GM13976 (cell line): Measurements from ENCODE around the gene FBXL16.

ENCODE experiments used
- DNase-seq: peaks from one replicate; pipeline ENCODE4 v3.0.0; 2012; ENCODE audit warnings: low spot score
- in situ Hi-C: fragments of 300-500 bp; cut with MboI; formaldehyde crosslinking; loops from one replicate; pipeline ENCODE4 v1.12.0; 2022; ENCODE audit warnings: low sequenced_read_pairs, mixed read lengths, inconsistent platforms; ENCODE audit not compliant: unreplicated experiment
- TF ChIP-seq, protein P1 (sequence below): IDR thresholded peaks from 2 replicates; pipeline ENCODE4 v1.5.1; 2012; ENCODE audit warnings: borderline replicate concordance, mild to moderate bottlenecking; ENCODE audit not compliant: insufficient read depth; ENCODE audit errors: extremely low read depth, missing control alignments, control extremely low read depth

The FBXL16 gene

DNA sequence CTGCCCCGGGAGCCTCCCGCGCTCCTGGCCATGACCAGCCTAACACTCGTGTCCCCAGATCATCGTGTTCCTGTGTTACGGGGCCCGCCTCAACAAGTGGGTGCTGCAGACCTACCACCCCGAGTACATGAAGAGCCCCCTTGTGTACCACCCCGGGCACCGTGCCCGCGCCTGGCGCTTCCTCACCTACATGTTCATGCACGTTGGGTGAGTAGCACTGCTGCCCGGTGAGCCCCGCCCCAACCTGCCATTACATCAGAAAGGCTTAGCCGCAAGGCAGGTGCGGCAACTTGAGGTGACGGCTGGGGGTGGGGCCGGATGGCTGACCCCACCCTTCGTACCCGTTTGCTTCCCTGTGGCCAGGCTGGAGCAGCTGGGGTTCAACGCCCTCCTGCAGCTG lies 28.7 kb downstream of the FBXL16 start:
- in situ Hi-C loops, result no loop called here
- TF ChIP-seq, protein P1, sequence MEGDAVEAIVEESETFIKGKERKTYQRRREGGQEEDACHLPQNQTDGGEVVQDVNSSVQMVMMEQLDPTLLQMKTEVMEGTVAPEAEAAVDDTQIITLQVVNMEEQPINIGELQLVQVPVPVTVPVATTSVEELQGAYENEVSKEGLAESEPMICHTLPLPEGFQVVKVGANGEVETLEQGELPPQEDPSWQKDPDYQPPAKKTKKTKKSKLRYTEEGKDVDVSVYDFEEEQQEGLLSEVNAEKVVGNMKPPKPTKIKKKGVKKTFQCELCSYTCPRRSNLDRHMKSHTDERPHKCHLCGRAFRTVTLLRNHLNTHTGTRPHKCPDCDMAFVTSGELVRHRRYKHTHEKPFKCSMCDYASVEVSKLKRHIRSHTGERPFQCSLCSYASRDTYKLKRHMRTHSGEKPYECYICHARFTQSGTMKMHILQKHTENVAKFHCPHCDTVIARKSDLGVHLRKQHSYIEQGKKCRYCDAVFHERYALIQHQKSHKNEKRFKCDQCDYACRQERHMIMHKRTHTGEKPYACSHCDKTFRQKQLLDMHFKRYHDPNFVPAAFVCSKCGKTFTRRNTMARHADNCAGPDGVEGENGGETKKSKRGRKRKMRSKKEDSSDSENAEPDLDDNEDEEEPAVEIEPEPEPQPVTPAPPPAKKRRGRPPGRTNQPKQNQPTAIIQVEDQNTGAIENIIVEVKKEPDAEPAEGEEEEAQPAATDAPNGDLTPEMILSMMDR, result no peak
- DNase-seq, result no peak

DNA sequence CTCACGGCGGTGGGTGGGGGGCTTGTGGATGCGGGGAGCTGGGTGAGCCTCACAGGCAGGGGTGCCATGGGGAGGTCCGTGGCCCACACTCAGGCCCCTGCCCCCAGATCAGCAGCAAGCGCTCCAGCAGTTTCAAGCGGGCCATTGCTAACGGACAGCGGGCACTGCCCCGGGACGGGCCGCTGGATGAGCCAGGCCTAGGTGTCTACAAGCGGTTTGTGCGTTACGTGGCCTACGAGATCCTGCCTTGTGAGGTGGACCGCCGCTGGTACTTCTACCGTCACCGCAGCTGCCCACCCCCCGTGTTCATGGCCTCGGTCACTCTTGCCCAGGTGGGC lies 29.1 kb downstream of the FBXL16 start:
- no peak for DNase-seq
- TF ChIP-seq, protein P1, result no peak
- in situ Hi-C loops, result no loop called here

DNA sequence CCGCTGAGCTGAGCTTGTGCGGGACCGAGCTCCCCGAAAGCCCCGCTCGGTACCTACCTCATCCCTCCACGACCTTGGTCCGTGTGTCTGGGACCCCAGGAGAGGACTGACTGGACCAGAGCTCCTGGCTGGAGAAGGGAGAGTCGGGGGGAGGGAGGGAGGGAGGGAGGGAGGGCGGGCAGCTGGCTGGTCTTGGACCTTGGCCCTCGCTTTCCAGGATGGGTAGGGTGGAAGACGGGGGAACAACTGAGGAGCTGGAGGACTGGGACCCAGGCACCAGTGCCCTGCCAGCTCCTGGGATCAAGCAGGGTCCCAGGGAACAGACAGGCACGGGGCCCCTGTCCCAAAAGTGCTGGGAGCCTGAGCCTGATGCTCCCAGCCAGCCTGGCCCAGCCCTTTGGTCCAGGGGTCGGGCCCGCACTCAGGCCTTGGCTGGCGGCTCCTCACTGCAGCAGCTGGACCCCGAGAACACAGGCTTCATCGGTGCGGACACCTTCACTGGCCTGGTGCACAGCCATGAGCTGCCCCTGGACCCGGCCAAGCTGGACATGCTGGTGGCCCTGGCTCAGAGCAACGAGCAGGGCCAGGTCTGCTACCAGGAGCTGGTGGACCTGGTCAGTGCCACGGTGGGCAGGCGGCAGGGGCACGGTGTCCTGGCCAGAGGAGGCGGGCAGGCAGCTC lies 29.6 kb downstream of the FBXL16 start:
- TF ChIP-seq, protein P1, result no peak
- no peak for DNase-seq
- in situ Hi-C loops, result no loop called here

DNA sequence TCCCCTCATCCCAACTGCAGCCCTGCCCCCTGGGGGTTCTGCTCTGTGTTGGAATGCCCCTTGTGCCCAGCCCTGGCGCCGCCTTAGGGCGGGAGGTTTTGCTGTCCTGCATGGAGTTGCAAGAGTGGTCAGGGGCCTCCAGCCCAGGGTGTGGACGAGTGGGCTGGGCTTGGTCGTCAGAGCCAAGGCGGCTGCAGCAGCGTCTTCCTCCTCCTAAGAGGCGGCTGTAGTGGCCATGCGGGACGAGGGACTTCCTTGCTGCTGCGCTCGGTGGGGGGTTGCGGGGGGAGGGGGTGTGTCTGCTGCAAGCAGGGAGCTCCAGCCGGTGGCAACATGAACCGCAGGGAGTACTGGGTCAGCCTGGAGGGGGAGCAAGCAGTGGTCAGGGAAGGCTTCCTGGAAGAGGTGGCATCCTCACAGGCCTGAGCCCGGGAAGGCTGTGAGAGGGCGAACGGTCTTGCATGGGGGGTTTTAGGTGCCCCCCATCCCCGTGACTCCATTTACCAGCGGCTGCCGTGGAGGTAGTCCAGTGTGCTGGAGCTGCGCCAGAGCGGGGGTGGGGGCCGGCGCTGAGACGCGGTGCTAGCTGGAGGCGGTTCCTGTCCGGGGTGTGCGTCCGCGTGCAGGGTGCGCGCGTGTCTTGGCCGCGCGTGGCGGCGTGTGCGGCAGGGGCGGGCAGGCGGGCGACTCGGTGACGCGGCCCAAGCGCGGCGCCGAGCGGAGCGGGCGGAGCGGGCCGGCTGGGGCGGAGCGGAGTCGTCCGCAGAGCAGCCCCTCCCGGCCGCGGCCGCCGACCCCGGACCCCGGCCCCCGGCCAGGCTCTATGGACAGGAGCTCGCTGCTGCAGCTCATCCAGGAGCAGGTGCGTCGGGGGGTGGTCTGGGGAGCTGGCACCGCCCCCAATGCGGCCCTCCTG lies 30.4 kb downstream of the FBXL16 start, which contains the start of gene RHBDL1:
TSS of gene RHBDL1 (plus strand) at position 704 of the 916 bp plus-strand sequence. CDS start at position 824, 120 bp downstream.
- in situ Hi-C loops, result no loop called here
- TF ChIP-seq, protein P1, result no peak
- no peak for DNase-seq

DNA sequence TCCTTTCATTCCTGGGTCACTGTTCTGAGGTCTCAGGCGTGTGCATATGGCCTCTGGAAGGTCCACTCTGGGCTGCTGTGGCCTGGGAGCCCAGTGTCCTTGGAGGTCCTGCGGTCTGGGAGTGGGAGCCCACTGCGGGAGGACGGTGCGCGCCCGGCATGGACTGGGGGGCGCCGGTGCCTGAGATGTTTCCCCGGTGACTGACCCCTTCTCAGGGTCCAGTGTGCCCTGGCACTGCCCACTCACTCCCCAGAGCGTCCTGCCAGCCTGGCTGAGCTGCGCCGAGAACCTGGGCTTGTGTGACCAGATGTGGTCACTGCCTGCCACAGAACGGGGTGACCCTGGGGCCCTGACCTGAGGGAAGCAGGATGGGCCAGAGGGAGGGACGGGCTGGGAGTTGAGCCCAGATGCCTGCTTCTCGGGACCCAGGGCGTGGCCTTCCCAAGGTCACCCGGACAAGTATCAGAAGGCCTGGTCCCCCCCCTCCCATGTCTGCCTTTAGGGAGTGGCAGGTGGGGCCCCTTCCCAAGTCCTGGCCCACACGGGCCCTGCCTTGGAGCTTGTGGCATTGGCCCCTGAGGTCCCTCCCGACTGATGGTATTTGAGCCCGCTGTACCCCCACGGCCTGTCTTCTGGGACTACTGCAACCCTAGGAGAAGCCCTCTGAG lies 31.3 kb downstream of the FBXL16 start:
- no peak for DNase-seq
- TF ChIP-seq, protein P1, result no peak
- in situ Hi-C loops, result no loop called here

DNA sequence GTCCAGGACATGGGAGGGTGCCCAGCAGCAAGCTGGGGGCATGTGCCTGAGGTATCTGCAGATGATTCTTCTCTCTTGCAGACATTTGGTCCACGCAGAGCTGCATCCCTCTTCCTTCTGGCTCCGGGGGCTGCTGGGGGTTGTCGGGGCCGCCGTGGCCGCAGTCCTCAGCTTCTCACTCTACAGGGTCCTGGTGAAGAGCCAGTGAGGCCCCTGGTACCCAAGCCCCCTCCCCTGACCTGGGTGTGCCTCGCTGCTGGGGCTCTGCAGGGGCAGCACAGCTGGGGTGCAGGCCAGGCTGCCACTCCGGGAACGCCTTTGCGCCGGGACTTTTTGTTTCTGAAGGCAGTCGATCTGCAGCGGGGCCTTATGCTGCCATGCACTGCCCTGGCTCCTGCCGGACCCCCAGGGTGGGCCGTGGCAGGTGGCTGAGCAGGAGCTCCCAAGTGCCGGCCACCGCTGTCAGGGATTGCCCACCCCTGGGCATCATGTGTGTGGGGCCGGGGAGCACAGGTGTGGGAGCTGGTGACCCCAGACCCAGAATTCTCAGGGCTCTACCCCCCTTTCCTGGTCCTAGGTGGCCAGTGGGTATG lies 32.1 kb downstream of the FBXL16 start:
- TF ChIP-seq, protein P1, result no peak
- no peak for DNase-seq
- in situ Hi-C loops, result no loop called here
